ENCODE measurements around the gene SLC6A20.
"Not testable (repeated sequence)": the region's sequence is repeated elsewhere in the genome, so short reads cannot be mapped to it uniquely, and the experiment has no call there.

SLC6A20 gene

GRCh38 chr3:45756055-45756454, 40.3 kb downstream of the SLC6A20 start:
- FAIRE-seq, result no peak

DNA sequence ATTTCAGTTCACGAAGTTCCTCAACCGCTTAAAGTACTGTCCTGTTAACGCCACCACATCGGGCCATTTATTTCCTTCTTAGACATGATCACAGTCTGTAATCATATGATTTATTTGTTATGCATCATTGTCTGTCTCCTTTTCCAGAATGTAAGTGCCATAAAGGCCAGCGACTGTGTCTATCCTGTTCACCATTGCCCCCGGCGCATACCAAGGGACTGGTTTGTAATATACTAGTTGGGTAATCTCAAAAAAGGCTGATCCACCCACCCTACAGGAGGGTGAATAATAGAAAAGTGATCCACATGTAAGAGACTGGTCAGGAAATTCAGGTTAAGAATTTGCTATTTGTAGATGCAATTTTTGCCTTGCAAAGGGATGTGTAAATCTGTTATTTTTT, 41.9 kb downstream of the SLC6A20 start:
- FAIRE-seq, result no peak

- no peak for FAIRE-seq
These were observed 43.2 kb downstream of the SLC6A20 start for GRCh38 chr3:45753095-45753494.

- FAIRE-seq, result no peak
These were observed 44.6 kb downstream of the SLC6A20 start for GRCh38 chr3:45751537-45752242.

DNA sequence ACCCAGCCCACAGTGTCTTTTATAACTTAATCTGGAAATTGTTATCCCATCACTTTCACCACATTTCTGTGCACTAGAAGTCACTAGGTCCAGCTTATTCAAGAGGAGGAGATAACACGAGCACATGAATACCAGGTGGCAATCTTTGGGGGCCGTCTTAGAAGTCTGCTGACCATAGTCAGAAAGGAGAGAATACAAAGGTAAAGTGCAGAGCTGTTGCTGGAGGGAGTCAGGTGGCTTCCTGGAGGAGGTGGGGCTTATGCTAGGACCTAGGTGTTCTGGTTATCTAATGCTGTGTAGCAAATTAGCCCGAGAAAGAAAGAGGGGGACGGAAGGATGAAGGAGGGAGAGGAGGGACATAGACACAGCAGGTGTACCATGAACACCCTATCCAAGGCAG, 46.5 kb downstream of the SLC6A20 start:
- FAIRE-seq, result no peak

DNA sequence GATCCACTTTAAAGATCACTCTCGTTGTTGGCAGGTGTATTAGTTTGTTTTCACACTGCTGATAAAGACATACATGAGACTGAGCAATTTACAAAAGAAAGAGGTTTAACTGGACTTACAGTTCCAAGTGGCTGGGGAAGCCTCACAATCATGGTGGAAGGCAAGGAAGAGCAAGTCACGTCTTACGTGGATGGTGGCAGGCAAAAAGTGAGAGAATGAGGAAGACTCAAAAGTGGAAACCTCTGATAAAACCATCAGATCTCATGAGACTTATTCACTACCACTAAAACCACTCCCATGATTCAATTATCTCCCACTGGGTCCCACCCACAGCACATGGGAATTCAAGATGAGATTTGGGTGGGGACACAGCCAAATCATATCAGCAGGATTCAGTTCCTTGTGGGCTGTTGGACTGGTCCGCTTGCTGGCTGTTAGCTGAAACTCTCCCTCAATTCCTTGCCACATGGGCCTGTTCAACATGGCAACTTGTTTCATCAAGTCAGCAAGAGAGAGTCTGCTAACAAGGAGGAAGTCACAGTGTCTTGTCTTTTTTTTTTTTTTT, 47.2 kb downstream of the SLC6A20 start:
- not testable (repeated sequence) for FAIRE-seq

GRCh38 chr3:45748068-45748467, 48.3 kb downstream of the SLC6A20 start:
- FAIRE-seq, result no peak

DNA sequence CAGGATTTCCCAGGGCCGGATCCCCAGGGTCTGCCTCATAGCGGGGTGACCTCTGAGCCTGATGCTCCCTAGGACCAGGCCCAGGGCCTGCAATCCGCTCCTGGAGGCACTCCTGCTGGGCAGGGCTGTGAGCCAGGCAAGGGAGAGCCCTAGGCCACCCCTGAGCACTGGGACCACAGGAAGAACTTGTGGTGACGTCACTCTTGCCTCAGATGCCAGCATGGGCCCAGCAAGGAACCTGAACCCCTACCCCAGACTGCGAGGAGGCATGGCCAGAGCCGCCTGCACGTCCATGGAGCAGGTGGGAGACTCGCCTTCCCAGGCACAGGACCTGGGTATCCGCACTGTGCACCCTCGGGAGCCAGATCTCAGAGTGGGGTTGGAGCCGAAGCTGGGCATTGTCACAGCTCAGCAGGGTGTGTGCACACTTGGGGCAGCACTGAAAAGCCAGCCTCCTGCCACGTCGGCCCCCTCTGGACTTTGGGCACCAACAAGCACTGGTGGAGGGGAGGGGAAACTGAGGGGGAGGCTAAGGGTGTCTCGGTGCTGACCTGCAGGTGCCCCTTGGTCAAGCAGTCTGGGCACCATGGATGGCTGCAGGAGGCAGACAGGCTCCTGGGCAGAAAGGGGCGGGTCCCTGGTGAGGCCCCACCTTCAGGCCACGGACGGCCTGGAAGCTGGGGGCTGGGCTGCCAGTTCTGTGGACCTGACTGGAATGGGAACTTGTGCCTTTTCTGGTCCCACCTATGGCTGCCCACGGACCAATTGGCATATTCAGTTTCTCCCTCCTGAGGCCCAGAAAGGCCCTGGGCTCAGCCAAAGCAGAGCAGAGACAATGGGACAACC, 49.3 kb downstream of the SLC6A20 start:
- FAIRE-seq, result no peak

GRCh38 chr3:45746165-45746776, 50.1 kb downstream of the SLC6A20 start:
- FAIRE-seq, result no peak

DNA sequence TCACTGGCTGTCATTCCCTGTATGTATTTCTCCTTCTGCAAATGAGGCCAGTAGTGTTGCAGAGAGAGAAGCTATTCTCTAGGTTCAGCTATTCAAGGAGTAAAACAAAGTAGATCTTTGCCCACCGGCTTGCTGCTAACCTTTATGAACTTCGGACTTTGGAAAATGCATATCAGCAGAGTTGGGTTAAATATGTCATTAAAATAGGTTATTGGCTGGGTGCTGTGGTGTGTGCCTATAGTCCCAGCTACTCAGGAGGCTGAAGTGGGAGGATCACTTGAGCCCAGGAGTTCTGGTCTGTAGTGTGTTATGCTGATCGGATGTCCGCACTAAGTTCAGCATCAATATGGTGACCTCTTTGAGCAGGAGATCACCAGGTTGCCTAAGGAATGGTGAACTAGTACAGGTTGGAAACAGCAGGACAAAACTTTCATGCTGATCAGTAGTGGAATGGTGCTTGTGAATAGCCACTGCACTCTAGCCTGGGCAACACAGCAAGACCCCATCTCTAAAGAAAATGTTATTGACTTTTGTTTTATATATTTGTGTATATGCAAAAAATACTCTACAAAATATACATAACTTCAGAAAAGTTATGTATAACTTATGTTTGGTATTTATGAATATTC, 53.8 kb downstream of the SLC6A20 start:
- no peak for FAIRE-seq

DNA sequence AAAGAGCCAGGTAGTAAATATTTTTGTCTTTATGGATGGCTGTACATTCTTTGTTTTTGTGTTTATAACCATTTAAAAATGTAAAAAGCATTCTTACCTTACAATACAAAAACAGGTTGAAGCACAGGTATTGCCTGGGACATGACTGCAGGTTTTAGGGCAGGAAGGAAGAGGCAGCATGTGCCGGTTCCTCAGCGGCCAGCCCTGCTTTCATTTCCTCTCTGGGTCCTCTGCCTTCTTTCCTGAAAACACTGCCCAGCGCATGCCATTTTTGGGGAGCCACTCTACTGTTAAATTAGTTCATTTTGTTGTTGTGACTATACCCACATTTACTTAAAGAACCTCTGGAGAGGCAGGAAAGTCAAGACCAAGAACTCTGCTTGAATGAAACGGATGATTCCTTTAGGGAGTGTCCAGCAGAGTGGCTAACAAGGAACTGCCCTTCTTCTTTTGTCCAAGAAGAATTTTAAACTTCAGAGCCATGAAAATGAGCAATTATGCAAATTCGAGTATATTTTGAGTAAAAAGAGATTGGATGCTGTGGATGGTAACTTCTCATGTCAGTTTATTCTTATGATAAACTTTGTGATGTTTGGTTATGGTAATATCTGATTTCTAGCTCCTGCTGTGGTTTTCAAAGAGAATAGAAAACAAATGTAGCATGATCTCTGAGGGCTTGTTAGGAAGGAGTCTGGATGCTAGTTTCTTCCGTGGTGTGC, 54.4 kb downstream of the SLC6A20 start:
- FAIRE-seq, result no peak

DNA sequence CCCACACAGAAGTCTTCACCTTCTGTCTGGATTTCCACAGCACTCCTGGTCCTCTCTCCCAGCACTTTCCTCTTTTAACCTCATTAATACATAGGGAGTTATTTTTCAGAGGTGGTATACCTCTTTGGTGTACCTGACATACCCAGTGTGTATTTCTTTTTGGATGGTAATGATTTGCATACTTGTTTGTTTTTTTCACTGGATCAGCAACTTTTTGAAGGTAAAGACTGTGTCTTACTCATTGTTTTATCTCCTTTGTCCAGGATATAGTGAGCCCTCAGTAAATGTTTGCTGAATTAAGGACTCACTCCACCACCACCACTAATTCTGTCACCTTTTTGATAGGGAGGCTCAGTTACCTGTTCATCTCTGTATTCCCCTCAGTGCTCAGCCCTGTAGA, 55.1 kb downstream of the SLC6A20 start:
- no peak for FAIRE-seq

GRCh38 chr3:45739991-45740390, 56.3 kb downstream of the SLC6A20 start:
- no peak for FAIRE-seq

DNA sequence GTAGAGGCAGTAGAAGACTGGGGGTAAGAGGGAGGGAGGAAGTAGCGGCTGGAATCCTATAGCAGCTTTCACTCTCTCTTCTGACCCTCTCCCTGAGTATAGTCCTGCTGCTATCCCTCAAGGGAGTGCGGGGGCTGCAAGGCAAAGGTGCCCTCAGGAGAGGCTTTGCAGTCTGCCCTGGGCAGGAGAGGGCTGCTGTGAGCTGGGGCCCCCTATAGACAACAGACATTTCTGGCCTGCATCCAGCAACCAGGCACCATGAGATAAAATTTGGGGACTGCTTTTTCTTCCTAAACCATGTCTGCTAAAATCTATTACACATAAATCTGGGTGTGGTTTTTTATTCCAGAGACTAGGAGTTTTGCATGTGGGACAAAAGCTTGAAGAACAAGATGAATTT, 59.1 kb downstream of the SLC6A20 start:
- no peak for FAIRE-seq

GRCh38 chr3:45736707-45737106, 59.6 kb downstream of the SLC6A20 start:
- no peak for FAIRE-seq

DNA sequence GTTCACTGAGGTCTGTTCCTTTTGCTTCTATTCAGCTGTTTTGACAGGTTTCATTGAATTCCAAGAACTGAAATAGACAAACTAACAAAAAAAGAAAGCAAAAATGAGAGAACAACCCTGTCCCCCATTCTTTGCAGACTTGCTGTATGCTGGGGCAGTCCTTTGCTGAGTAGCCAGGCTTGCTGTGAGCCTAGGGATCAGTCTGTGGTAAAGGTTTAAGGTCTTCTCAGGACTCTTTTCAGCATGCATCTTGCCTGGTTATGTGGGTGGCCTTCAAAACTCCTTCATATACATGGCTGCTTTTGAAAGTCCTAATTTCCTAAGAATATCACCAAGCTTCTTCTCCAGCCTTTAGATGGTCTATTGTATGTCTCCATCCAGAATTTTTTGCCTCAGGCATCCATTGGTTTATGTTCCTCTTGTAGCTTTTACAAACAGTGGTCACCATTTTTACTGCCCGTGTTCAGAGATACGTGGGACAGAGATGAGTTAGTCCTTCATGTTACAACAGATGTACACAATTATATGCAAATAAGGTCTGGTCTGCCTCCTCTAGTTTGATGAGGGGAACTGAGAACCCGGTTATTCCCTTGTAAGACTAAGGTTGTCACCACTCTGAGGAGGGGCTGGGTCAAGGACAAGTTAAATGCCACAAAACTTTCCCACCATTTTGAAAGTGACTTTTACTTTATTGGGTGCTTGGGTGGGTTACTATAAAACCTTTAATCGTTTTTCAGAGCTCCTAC, 65.8 kb downstream of the SLC6A20 start:
- no peak for FAIRE-seq

DNA sequence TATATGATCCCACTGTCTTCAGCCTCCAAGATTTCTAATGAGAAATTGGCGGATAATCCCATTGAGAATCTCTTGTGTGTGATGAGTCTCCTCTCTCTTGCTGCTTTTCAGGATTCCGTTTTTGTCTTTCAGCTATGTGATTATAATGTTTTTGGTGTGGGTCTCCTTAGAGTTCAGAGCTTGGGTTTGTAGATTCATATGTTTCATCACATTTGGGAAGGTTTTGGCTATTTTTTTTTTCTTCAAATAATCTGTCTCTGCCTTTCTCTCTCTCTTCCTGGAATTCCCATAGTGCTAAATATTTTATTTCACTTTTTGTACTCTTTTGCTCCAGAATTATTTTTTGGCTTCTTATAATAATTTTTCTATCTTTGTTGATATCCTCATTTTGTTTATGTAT, 66.7 kb downstream of the SLC6A20 start:
- no peak for FAIRE-seq

DNA sequence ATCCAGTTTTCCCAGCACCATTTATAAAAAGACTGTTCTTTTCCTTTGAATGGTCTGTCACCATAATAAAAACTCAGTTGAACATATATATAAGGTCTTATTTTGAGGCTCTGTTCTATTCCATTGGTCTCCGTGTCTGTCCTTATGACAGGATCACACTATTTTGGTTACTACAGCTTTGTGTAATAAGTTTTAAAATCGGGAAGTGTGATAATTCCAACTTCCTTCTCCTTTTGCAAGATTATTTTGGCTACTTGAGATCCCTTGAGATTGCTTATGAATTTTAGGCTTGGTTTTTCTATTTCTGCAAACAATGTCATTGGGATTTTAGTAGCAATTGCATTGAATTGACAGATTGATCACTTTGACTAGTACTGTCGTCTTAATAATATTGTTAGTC, 71.4 kb downstream of the SLC6A20 start:
- no peak for FAIRE-seq

DNA sequence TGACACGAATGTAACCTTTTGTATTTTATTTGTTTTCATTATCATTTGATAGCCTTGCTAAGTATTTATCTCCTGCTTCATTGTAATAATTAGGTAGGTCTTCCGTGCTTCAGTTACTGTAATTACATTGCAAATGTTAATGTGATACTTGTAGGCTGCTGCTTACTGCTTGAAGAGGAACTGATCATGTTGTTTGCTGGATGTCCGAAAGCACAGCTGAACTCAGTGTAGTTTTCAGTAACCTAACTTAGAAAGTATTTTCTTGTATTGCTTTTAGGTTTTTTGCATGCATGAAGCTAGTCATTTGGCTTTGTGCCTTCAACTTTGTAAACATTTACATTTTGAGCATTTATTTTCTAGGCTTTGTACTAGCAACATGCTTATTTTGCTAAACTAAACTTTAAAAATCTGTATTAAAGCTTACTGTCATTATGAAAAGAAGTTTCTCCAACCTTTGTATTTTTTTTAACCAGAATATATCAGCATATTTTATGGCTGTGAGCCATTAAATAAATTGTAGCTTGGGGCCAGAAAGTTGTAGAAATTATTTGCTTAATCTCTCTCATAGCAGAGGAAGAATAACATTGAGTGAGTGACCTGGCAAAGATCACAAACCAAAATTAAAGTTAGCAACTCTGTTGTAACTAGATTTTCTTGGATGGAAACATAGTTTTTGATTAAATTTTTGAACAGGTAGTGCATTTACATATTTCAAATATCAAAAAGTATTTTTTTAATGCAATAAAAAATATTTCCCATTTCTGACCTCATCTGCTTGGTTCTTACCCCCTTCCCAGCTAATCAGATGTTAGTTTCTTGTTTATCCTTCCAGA, 76.5 kb downstream of the SLC6A20 start:
- peak; percentile 65 for FAIRE-seq

DNA sequence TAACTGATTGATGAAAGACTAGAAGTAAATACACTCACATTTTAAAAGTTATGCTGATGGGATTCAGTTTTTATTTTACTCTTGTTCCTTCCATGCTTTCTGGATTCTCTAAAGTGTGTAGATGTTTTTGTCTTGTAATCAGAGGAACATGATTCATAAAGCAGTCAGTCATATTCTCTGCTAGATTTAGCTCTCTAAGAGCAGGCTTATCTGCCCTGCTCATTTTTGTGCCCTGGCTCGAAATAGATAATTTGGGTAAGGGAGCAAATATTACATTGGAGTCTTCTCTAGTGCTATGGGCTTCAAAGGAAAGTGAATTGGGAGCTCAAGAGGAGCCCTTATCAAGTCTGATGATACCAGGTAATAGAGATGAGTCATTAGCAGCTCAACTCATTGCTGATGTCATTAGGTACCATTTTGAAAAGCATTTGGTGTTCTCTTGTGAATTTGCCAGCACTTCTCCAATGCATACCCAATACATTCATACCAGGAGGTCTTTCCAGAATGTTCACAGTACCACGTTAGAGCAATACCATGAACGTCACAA, 79.5 kb downstream of the SLC6A20 start:
- no peak for FAIRE-seq
